BLaER1 treated with 17β-estradiol and CSF1 and Interleukin-3, amounts not matched to agents 10 nM and 100 nM (cell line): ENCODE measurements around the gene POLA1.

Experiments used
- H3K27ac ChIP-seq, 11 experiments: shearing (Covaris generic); formaldehyde crosslinking; 2 replicates each; pipeline ENCODE4 v1.8.1; 2022
- H3K27me3 ChIP-seq, 11 experiments: shearing (Covaris generic); formaldehyde crosslinking; 2 replicates each; pipeline ENCODE4 v1.8.1; 2022
- H3K36me3 ChIP-seq, 11 experiments: shearing (Covaris generic); formaldehyde crosslinking; 2 replicates each; pipeline ENCODE4 v1.8.1; 2022
- H3K4me1 ChIP-seq, 10 experiments: shearing (Covaris generic); formaldehyde crosslinking; 2 replicates each; pipeline ENCODE4 v1.8.1; 2022
- H3K4me2 ChIP-seq, 11 experiments: shearing (Covaris generic); formaldehyde crosslinking; 2 replicates each; pipeline ENCODE4 v1.8.1; 2022
- H3K4me3 ChIP-seq, 10 experiments: shearing (Covaris generic); formaldehyde crosslinking; 2 replicates each; pipeline ENCODE4 v1.8.1; 2022
- H3K9ac ChIP-seq, 11 experiments: shearing (Covaris generic); formaldehyde crosslinking; 2 replicates each; pipeline ENCODE4 v1.8.1; 2022
- H3K9me3 ChIP-seq, 11 experiments: shearing (Covaris generic); formaldehyde crosslinking; replicated peaks in 1 of 11; 2 replicates each; pipeline ENCODE4 v1.8.1; 2022
- H4K20me1 ChIP-seq, 11 experiments: shearing (Covaris generic); formaldehyde crosslinking; 2 replicates each; pipeline ENCODE4 v1.8.1; 2022
- Cebpa-rat ChIP-seq, 11 experiments: shearing (Covaris generic); IDR thresholded peaks; 2 replicates each; pipeline ENCODE4 v1.8.1; 2022

POLA1 gene

DNA sequence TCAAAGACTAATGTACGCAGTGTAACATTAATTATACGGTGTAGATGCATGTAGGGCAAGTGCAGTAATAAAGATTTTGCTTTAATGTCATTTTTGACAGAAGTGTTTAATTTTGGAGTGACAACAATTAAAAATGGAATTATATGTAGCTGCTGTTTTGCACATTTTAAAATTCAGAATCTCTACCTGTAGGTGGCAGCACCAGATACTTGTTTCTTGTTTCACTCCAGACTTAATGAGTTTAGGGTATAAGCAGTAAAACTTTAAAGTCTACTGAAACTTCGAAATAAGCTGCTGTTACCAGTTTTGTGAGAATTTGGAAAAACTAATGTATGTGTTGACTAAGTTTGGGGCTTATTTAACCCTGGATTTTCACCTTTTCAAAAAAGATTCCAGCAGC, 144.9 kb downstream of the POLA1 start:
- Histone ChIP-seq H4K20me1 (peaks cover 0 to 25% (median 4%) of the 10 kb centered on the region in 11 experiments; a peak in 8 of 22 replicates), H3K9me3 (no peaks in the 10 kb centered on the region), H3K4me3 (no peak overlapping the region), H3K4me2 (no peak overlapping the region), H3K27ac (no peak overlapping the region), H3K9ac (no peak overlapping the region), H3K4me1 (no peaks in the 10 kb centered on the region), H3K27me3 (peaks cover 89 to 100% (median 97%) of the 10 kb centered on the region in 11 experiments), H3K36me3 (peaks cover 0 to 55% (median 8%) of the 10 kb centered on the region in 11 experiments; a peak in 9 of 22 replicates)
- no peak for TF ChIP-seq Cebpa-rat (IDR thresholded peaks at IDR 0.05)

DNA sequence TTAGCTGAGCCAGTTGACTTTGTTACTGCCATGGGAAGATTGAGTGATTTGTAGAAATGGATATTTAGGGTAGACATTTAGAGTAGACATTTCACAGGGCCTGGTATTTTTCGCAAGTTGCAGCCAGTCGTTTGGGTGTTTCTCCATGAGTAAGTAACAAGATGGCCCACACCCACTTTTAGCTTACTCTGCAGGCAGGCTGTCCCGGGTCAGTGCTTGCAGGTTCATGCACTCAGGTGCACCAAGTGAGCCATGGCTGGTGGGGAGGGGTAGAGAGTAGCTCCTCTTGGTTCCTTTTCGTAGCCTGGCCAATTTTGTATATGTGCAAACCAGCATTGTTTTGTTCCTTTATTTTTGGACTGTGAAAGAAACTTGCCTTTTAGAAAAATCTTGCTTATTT, 145.6 kb downstream of the POLA1 start:
- no peaks in the 10 kb centered on the region for H3K4me1 ChIP-seq
- H3K36me3 ChIP-seq, result peaks cover 0 to 51% (median 5%) of the 10 kb centered on the region in 11 experiments; a peak in 6 of 22 replicates
- H3K9ac ChIP-seq, result no peak overlapping the region
- no peaks in the 10 kb centered on the region for H3K9me3 ChIP-seq
- no peak overlapping the region for H3K4me2 ChIP-seq
- peaks cover 0 to 24% (median 4%) of the 10 kb centered on the region in 11 experiments; a peak in 8 of 22 replicates for H4K20me1 ChIP-seq
- H3K4me3 ChIP-seq, result no peak overlapping the region
- no peak overlapping the region for H3K27ac ChIP-seq
- peaks cover 82 to 100% (median 96%) of the 10 kb centered on the region in 11 experiments for H3K27me3 ChIP-seq
- no peak for TF ChIP-seq Cebpa-rat (IDR thresholded peaks at IDR 0.05)

DNA sequence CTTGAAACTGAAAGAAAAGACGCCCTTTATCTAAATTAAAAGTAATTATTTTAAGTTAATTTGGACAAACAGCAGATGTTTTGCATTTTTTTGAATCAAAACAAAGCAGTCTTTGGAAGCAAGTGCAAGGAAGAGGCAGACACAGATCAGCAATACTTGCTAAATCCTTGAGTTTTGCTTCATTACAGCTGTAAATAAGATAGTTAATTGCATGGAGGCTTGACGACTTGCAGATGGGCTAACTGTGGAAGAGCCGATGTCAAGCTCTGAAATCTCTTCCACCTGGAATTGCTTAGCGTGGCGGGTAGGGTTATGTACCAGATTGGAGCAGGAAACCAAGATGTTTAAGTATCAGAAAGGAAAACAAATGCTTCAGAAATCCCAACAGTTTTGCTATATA, 148.8 kb downstream of the POLA1 start:
- no peak overlapping the region for H3K27ac ChIP-seq
- peaks cover 0 to 61% (median 5%) of the 10 kb centered on the region in 11 experiments; a peak in 7 of 22 replicates for H3K36me3 ChIP-seq
- no peak overlapping the region for H3K9ac ChIP-seq
- H3K4me1 ChIP-seq, result no peaks in the 10 kb centered on the region
- no peak overlapping the region for H3K4me3 ChIP-seq
- H4K20me1 ChIP-seq, result peaks cover 0 to 26% (median 4%) of the 10 kb centered on the region in 11 experiments; a peak in 8 of 22 replicates
- H3K27me3 ChIP-seq, result peaks cover 86 to 100% (median 98%) of the 10 kb centered on the region in 11 experiments
- no peak overlapping the region for H3K4me2 ChIP-seq
- no peaks in the 10 kb centered on the region for H3K9me3 ChIP-seq
- no peak for TF ChIP-seq Cebpa-rat (IDR thresholded peaks at IDR 0.05)

DNA sequence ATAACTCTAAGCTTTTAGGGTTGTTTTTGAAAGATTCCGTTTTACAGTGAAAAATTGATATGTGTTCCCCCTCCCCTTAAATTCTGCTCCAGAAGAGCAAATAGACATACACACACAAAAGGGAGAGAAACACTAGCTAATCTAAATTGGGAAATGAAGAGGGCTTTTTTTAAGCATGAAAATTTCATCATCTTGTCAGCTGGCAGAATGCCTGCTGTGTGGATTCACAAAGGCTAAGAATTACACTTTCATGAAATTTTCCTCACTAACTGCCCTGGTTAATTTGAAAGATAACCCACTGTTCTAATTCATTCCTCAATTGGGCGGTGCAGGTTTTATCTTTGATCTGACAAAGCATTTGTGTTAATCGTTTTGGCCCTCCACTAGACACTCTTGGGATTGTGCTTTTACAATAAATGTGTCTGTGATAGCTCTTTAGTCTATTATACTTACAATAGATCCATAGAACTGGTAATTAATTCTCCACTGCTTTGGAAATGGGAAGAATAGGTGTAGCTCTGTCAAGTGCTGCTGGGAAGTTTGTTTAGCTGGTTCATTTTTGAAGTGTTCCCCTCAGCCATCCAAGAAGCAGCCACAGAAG, 152.9 kb downstream of the POLA1 start:
- Histone ChIP-seq H3K4me2 (no peak overlapping the region), H3K4me3 (no peak overlapping the region), H4K20me1 (peaks cover 0 to 20% (median 0%) of the 10 kb centered on the region in 11 experiments; a peak in 2 of 22 replicates), H3K9ac (no peak overlapping the region), H3K36me3 (peaks cover 0 to 72% (median 19%) of the 10 kb centered on the region in 11 experiments; a peak in 11 of 22 replicates), H3K9me3 (no peaks in the 10 kb centered on the region), H3K4me1 (no peaks in the 10 kb centered on the region), H3K27ac (no peak overlapping the region), H3K27me3 (peaks cover 91 to 100% (median 99%) of the 10 kb centered on the region in 11 experiments)
- TF ChIP-seq Cebpa-rat (IDR thresholded peaks at IDR 0.05), result no peak

DNA sequence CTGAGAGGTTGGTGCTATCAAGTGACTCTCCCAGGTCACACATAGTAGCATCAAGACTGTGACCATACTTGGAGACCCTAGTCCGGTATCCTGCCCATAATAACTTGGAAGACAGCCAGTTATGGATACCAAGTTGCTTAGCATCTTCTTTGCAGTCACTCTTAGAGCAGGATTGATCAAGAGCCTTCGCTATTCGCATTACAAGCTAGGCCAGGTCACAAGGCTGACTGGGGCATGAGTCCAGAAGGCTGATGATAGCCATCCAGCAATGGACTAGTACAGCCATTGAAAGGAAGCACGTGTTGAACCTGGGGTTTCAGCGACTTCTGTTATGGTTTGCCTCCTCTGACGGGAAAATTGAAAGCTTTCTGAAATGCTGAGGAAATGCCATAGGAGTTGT, 157.6 kb downstream of the POLA1 start:
- peaks cover 0 to 17% (median 0%) of the 10 kb centered on the region in 11 experiments; a peak in 2 of 22 replicates for H4K20me1 ChIP-seq
- peaks cover 0 to 55% (median 19%) of the 10 kb centered on the region in 11 experiments; a peak in 12 of 22 replicates for H3K36me3 ChIP-seq
- H3K4me1 ChIP-seq, result no peaks in the 10 kb centered on the region
- H3K9me3 ChIP-seq, result peaks cover 0 to 4% (median 0%) of the 10 kb centered on the region in 11 experiments; a peak in 1 of 22 replicates
- H3K9ac ChIP-seq, result no peak overlapping the region
- no peak overlapping the region for H3K4me3 ChIP-seq
- TF ChIP-seq Cebpa-rat (IDR thresholded peaks at IDR 0.05), result no peak
- H3K4me2 ChIP-seq, result no peak overlapping the region
- H3K27ac ChIP-seq, result no peak overlapping the region
- H3K27me3 ChIP-seq, result peaks cover 96 to 100% (median 100%) of the 10 kb centered on the region in 11 experiments

DNA sequence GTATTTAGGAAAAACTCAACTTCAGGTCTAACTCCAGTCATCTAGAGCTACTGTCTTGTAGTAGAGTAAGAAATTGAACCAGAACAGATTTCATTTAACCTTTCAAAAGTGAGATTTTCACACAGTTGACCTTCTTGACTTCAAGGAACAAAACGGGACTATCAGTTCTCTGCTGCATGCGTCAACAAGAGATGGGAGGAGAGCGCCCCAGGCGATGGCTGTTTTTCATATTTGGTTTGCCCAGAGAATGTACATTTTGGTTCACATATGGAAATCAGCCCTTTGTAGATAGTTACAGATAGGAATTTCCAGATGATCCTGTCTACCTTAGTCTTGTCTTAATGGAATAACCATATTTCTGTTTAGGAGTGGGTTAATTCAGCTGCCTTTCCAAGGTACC, 158.1 kb downstream of the POLA1 start:
- Histone ChIP-seq H3K9ac (no peak overlapping the region), H4K20me1 (peaks cover 0 to 17% (median 0%) of the 10 kb centered on the region in 11 experiments; a peak in 2 of 22 replicates), H3K9me3 (peaks cover 0 to 4% (median 0%) of the 10 kb centered on the region in 11 experiments; a peak in 1 of 22 replicates), H3K36me3 (peaks cover 0 to 50% (median 17%) of the 10 kb centered on the region in 11 experiments; a peak in 12 of 22 replicates), H3K4me2 (no peak overlapping the region), H3K4me3 (no peak overlapping the region), H3K27ac (no peak overlapping the region), H3K4me1 (no peaks in the 10 kb centered on the region), H3K27me3 (peaks cover 96 to 100% (median 100%) of the 10 kb centered on the region in 11 experiments)
- no peak for TF ChIP-seq Cebpa-rat (IDR thresholded peaks at IDR 0.05)

DNA sequence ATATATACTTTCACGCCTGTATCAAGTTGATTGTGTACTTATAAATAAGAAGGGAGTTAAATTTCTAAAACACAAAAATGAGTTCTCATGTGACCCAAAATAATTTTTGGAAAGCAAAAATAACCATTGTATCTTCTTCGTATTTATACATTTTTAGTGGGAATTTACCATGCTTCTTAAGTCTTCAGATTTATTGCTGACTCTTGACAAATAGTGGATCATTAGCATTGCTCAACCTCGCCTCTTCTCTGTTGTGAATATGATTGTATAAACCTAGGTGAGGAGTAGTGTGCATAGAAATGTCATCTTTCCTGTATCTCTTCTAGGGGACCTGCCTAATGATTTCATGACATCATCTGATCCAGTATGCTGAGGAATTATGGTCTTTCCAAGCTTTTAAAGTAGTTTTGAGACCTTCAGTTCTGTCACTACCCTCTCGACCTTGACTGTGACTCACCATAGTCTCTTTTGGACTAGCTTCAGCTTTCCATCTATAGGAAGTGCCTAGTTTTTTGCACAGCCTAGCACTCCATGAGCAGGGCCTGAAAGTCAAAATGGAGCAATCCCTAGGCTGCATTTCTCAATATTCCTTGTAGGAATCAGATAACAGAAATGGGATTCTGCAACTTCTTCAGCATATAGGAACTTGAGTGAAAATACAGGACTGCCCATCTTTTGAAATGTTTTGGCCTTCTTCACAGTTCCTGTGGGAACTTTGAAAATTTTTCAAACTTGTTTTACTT, 164.5 kb downstream of the POLA1 start:
- no peak for TF ChIP-seq Cebpa-rat (IDR thresholded peaks at IDR 0.05)
- Histone ChIP-seq H3K36me3 (peaks cover 0 to 9% (median 0%) of the 10 kb centered on the region in 11 experiments; a peak in 1 of 22 replicates), H3K27ac (no peak overlapping the region), H3K4me1 (no peaks in the 10 kb centered on the region), H3K9ac (no peak overlapping the region), H3K9me3 (no peaks in the 10 kb centered on the region; a peak in 1 of 22 replicates), H4K20me1 (no peaks in the 10 kb centered on the region; a peak in 1 of 22 replicates), H3K4me2 (no peak overlapping the region), H3K27me3 (peaks cover 92 to 99% (median 97%) of the 10 kb centered on the region in 11 experiments), H3K4me3 (no peak overlapping the region)

DNA sequence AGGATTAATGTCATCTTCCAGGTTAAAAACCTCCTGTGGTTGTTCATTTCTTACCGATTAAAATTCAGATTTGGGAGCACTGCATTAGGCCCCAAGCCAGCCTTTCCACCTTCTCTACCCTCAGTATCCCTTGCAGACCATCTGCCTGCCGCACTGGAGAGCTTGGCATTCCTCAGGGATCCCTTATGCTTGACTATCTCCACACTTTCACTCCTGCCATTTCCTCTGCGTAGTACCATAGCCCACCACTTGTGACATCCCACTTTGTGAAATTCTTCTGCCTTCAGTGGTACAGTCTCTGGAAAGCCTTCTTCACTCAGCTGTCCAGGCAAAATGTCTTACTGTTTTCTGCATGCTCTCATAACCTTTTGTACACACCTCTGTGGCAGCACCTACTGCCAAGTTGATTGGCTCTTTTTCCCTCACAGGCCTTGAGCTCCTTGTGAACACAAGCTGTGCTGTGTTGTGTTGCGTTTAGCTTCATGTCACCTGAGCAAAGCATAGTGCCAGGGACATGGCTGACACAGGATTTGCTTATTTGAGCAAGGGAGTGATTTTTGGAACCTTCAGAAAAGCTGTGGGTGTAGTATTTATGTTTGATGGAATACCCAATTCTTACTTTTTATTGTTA, 165.6 kb downstream of the POLA1 start:
- H3K4me1 ChIP-seq, result no peaks in the 10 kb centered on the region
- H3K9ac ChIP-seq, result no peak overlapping the region
- no peak overlapping the region for H3K4me3 ChIP-seq
- TF ChIP-seq Cebpa-rat (IDR thresholded peaks at IDR 0.05), result no peak
- no peak overlapping the region for H3K4me2 ChIP-seq
- no peaks in the 10 kb centered on the region; a peak in 1 of 22 replicates for H3K9me3 ChIP-seq
- no peak overlapping the region for H3K27ac ChIP-seq
- peaks cover 92 to 99% (median 97%) of the 10 kb centered on the region in 11 experiments for H3K27me3 ChIP-seq
- no peaks in the 10 kb centered on the region; a peak in 2 of 22 replicates for H4K20me1 ChIP-seq
- peaks cover 0 to 7% (median 0%) of the 10 kb centered on the region in 11 experiments; a peak in 1 of 22 replicates for H3K36me3 ChIP-seq
